Dermis microvascular lymphatic vessel endothelial cell (primary cell): Measurements from ENCODE around the gene NOD2. TPM values are rescaled to one million over a fixed set of nuclear protein-coding genes. Genes with fewer than 3 reads are reported as not detected.

Experiments
- DNase-seq, 2 donors: peaks; one replicate each; pipeline versions ENCODE4 v3.0.0 to v3.0.0-alpha.2; 2010; ENCODE audit warnings: low read depth in 2 of 2
- total RNA-seq: library from RNA; depleted of rRNA; stranded (reverse); fragments of >200 nt; gene quantifications from 2 replicates; pipeline ENCODE4 v1.2.1, GENCODE V29; 2014

NOD2 gene
- total RNA-seq, 1 donor from 2014 or later: 0.26 TPM

- DNase-seq: no peak
Observed at GRCh38 chr16:50781043-50781442, 87.6 kb downstream of the NOD2 start.

- no peak for DNase-seq
Observed at GRCh38 chr16:50781518-50781917, 88.1 kb downstream of the NOD2 start.

Other genes starting within 250 kb of the NOD2 start
- under 0.01 TPM in 2 replicates for gene NKD1, start 145.2 kb upstream of the NOD2 start, total RNA-seq
- gene SNX20, start 12.3 kb upstream of the NOD2 start, total RNA-seq: 0.13 and 0.25 TPM in 2 replicates
- 21.8 and 30.7 TPM in 2 replicates for gene CYLD, start 48.5 kb downstream of the NOD2 start, total RNA-seq